GM10266 (cell line): ENCODE measurements around the gene XKR7.
A peak's percentile ranks its signal among the peaks of the same experiment; 100 is the strongest.
"Not testable (repeated sequence)": the region's sequence is repeated elsewhere in the genome, so short reads cannot be mapped to it uniquely, and the experiment has no call there.

Source experiments
- DNase-seq: peaks from one replicate; pipeline ENCODE4 v3.0.0; 2012; ENCODE audit errors: extremely low spot score
- TF ChIP-seq, protein P1 (sequence below): IDR thresholded peaks from 2 replicates; pipeline ENCODE4 v1.5.1; 2012; ENCODE audit warnings: mild to moderate bottlenecking, low read depth; ENCODE audit not compliant: control insufficient read depth, insufficient read depth; ENCODE audit errors: missing control alignments

The XKR7 gene, protein sequence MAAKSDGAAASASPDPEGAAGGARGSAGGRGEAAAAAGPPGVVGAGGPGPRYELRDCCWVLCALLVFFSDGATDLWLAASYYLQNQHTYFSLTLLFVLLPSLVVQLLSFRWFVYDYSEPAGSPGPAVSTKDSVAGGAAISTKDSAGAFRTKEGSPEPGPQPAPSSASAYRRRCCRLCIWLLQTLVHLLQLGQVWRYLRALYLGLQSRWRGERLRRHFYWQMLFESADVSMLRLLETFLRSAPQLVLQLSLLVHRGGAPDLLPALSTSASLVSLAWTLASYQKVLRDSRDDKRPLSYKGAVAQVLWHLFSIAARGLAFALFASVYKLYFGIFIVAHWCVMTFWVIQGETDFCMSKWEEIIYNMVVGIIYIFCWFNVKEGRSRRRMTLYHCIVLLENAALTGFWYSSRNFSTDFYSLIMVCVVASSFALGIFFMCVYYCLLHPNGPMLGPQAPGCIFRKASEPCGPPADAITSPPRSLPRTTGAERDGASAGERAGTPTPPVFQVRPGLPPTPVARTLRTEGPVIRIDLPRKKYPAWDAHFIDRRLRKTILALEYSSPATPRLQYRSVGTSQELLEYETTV

DNA sequence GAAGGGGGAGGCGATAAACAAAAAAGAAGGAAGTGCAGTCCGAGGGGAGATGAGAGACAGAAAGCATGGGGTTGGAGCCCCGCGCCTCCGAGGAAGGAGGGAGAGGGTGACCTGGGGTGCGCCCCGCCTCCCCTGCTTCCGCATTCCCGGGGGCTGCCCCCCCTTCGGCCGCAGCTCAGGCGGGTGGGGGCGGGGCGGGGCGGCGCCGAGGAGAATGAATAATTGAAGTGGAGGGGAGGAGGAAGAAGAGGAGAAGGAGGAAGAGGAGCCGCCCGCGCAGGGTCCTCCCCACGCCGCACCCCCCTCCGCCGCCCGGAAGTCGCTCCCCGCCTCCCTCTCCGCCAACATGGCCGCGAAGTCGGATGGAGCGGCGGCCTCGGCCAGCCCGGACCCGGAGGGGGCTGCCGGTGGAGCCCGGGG lies at the start of gene XKR7:
Gene XKR7, plus strand, starts transcription at position 322 of the 420 bp plus-strand sequence. Its CDS starts 25 bp downstream, at position 347.
- TF ChIP-seq, protein P1, sequence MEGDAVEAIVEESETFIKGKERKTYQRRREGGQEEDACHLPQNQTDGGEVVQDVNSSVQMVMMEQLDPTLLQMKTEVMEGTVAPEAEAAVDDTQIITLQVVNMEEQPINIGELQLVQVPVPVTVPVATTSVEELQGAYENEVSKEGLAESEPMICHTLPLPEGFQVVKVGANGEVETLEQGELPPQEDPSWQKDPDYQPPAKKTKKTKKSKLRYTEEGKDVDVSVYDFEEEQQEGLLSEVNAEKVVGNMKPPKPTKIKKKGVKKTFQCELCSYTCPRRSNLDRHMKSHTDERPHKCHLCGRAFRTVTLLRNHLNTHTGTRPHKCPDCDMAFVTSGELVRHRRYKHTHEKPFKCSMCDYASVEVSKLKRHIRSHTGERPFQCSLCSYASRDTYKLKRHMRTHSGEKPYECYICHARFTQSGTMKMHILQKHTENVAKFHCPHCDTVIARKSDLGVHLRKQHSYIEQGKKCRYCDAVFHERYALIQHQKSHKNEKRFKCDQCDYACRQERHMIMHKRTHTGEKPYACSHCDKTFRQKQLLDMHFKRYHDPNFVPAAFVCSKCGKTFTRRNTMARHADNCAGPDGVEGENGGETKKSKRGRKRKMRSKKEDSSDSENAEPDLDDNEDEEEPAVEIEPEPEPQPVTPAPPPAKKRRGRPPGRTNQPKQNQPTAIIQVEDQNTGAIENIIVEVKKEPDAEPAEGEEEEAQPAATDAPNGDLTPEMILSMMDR: no peak
- peak; percentile 32 for DNase-seq

DNA sequence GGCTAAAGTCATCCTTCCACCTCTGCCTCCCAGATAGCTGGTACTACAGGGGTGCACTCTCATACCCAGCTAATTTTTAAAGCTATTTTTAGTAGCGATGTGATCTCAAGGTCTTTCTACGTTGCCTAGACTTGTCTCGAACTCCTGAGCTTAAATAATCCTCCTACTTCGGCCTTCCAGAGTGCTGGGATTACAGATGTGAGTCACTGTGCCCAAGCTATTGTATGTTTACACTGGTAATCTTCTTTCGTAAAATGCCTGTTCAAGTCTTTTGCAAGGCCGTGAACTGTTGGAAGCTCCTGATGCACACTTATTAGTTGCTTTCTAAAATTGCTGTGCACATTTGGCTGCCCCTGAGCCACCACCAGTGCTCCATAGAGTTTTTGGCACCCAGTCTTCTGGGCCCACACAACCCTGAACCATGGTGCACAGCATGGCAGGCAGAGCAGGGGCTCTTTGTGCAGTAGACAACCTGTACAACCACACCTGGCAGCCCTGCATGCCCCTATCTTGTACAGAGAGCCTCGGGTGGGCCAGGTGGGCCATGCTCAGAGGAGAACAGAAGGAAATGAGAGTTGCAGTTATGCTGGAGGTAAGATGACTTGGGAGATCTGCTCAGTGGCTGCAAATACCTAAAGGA lies 49.4 kb upstream of the XKR7 start:
- no peak for DNase-seq
- TF ChIP-seq, protein P1: no peak

DNA sequence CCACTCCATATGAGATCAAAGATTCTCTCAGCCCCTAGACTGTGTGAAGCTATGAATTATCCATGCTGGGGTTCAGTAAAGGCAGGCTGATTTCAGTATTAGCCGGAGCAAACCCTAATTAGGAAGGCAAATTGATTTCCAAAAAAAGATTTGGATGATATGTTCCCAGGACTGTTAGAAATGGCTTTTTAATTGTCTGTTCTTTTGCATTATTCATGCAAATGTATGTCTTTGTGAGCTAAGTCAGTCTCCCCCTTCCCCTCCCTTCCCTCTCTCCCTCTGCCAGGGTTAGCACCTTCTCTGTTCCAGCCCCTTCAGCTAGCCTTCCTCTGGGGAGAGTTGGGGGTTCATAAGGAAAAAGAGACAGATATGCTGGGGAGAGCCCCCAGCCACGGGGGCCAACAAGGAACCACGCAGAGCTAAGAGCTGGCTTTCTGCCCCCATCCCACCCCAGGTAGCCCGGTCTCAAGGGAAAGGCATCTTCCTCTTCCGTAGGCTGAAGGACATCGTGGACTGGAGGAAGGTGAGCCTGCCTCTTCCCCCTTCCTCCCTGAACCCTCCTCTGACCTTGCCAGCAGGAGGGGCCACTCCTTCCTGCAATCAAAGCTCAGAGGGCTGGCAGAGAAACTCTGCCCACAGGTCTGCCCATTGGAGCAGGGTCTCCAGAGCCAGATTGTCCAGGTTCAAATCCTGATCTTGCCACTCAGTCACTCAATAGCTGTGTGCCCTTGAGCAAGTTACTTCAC lies 48.4 kb upstream of the XKR7 start:
- TF ChIP-seq, protein P1: no peak
- DNase-seq: no peak

DNA sequence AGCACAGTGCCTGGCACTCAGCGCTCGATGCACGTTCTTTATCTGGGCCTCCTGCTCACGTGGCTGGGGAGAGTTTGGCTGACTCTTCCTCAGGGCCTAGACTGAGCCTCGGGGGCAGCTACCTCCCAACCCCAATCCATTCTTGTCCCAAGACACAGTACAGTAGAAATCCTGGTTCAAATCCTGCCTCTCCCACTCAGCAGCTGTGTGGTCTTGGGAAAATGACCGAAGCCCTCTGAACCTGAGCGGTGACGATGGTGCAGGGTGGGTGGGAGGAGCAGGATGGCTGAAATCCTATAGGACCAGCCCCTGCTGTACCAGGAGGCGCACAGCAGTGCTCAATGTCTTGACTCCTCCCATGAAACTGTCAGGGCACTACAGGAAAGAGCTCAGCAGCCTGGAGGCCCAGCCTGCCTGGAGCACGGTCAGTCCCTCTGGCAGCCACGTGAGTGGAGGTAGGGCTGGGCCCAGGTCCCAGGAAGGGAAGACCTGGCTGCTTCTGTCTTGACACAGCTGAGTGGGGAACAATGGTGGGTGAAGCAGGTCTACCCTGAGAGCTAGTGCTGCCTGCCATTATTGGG lies 47.6 kb upstream of the XKR7 start:
- no peak for DNase-seq
- TF ChIP-seq, protein P1: no peak

DNA sequence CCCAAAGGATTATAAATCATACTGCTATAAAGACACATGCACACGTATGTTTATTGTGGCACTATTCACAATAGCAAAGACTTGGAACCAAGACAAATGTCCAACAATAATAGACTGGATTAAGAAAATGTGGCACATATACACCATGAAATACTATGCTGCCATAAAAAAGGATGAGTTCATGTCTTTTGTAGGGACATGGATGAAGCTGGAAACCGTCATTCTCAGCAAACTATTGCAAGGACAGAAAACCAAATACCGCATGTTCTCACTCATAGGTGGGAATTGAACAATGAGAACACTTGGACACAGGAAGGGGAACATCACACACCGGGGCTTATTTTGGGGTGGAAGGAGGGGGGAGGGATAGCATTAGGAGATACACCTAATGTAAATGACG lies 46.5 kb upstream of the XKR7 start:
- not testable (repeated sequence) for DNase-seq

DNA sequence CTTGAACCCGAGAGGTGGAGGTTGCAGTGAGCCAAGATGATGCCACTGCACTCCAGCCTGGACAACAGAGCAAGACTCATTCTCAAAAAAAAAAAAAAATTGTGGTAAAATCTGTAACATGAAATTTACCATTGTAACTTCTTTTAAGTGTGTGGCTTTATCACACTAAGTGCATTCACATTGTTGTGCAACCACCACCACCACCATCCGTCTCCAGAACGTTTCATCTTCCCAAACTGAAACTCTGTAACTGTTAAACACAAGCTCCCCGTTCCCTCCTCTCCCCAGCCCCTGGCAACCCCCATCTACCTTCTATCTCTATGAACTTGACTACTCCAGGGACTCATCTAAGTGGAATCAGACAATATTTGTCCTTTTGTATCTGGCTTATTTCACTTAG lies 45.8 kb upstream of the XKR7 start:
- no peak for DNase-seq
- TF ChIP-seq, protein P1: no peak

DNA sequence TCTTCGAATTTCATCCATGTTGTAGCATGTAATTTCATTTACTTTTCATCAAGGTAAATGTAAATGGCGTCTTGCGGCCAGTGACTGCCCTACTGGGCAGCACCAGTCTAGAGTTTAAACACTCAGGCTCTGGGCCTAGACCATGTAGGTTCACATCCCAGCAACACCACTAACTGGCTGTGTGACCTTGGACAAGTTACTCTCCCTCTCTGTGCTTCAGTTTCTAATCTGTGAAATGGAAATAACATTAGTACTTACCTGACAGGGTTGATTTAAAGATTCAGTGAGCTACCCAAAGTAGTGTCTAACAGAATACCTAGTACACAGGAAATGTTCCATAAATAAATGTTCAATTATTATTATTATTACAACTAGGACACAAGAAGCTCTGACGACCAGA lies 45.4 kb upstream of the XKR7 start:
- no peak for DNase-seq
- TF ChIP-seq, protein P1: no peak
